Lung (tissue), 12 donors: ENCODE measurements around the gene CATSPERE. TPM values are rescaled to one million over a fixed set of nuclear protein-coding genes. Genes with fewer than 3 reads are reported as not detected.

Source experiments
- ATAC-seq: fragments of 200-7000 bp; cut with Tn5 transposase; one replicate; pipeline ENCODE4 v1.9.1; 2020; ENCODE audit warnings: moderate number of reproducible peaks; ENCODE audit not compliant: insufficient read depth, low FRiP score
- DNase-seq, 3 donors: peaks; one replicate each; pipeline ENCODE4 v3.0.0-alpha.2; 2013 to 2017
- H3K27ac ChIP-seq, 2 donors: one replicate each; pipeline ENCODE4 v1.5.1; 2013; ENCODE audit warnings: mild to moderate bottlenecking in 2 of 2, moderate library complexity in 2 of 2, control low read depth in 1 of 2, inconsistent platforms in 1 of 2, low read depth in 1 of 2, low read length in 1 of 2
- H3K27me3 ChIP-seq, 3 donors: one replicate each; pipeline ENCODE4 v1.5.1; 2013; ENCODE audit warnings: low read length in 2 of 3; ENCODE audit not compliant: control insufficient read depth in 3 of 3, insufficient read depth in 3 of 3
- H3K36me3 ChIP-seq, 4 donors: one replicate each; pipeline ENCODE4 v1.5.1; 2013; ENCODE audit warnings: low read length in 4 of 4, mild to moderate bottlenecking in 1 of 4, moderate library complexity in 1 of 4; ENCODE audit not compliant: control insufficient read depth in 4 of 4, insufficient read depth in 4 of 4
- H3K4me1 ChIP-seq, 5 donors: one replicate each; pipeline ENCODE4 v1.5.1; 2013; ENCODE audit warnings: low read length in 5 of 5, mild to moderate bottlenecking in 2 of 5, moderate library complexity in 1 of 5; ENCODE audit not compliant: control insufficient read depth in 5 of 5, insufficient read depth in 5 of 5
- H3K4me3 ChIP-seq: one replicate; pipeline ENCODE4 v1.5.1; 2013; ENCODE audit warnings: mild to moderate bottlenecking, control low read depth, moderate library complexity
- H3K9ac ChIP-seq, 2 donors: one replicate each; pipeline ENCODE4 v1.5.1; 2013; ENCODE audit warnings: low read length in 2 of 2, control low read depth in 1 of 2; ENCODE audit not compliant: insufficient read depth in 1 of 2
- H3K9me3 ChIP-seq, 4 donors: one replicate each; pipeline ENCODE4 v1.5.1; 2013; ENCODE audit warnings: low read length in 3 of 4, mild to moderate bottlenecking in 1 of 4, moderate library complexity in 1 of 4; ENCODE audit not compliant: control insufficient read depth in 4 of 4, insufficient read depth in 3 of 4
- WGBS, 2 donors: extraction: QIAGEN DNeasy Blood & Tissue Kit; methylation state at CpG; one replicate each; pipeline ENCODE4 v1.1.7; 2013; 5-methylcytosine and 5-hydroxymethylcytosine counted together
- polyA plus RNA-seq, 2 donors: library from polyadenylated mRNA; stranded (reverse); fragments of 200-250 nt; gene quantifications; one replicate each; pipeline ENCODE4 v1.2.1, GENCODE V29; 2013
- total RNA-seq, 2 donors: library from RNA; depleted of rRNA in 1 of 2; stranded (reverse); fragments of >200 nt in 1 of 2; gene quantifications; one replicate each; pipeline ENCODE4 v1.2.1, GENCODE V29; 2014 to 2021
- TF ChIP-seq, protein P1 (sequence below): IDR thresholded peaks from 2 replicates; pipeline ENCODE4 v1.5.1; 2012; ENCODE audit warnings: mild to moderate bottlenecking; ENCODE audit errors: control extremely low read depth, extremely low read depth
- donor health status: control.
- donor health status: control.
- donor health status: Bipolar disorder and iron deficiency.
- donor health status: healthy.
- donor health status: DM: yes; HTN: yes; CAD: no.

The CATSPERE gene
- total and polyA plus RNA-seq, 4 donors = 0.30 to 2.7 (median 1.4) TPM

DNA sequence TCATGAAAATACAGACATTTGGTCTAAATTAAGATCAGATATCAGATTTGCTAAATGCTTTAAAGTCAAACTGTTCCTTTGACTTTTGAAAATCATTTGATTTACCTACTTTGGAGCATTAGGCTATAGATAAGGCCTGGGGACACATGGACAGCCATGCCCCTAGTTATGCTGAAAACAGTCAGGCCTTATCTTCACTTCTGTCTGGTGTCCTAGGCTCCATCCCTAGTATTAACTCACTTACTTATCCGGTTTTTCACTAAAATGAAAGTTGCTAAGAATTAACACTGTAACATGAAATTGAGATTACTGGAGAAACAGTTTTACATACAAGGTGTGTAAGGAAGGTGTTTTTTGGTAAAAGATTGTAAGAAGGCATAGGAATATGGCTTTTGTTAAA lies 4.5 kb upstream of the CATSPERE start:
- 87 to 93% methylated on average over 1 of the region's 1 CpG for WGBS, 2 donors
- Histone ChIP-seq H3K4me1 (peaks cover 0 to 3% (median 0%) of the 10 kb centered on the region in 5 donors), H3K9ac (no peak overlapping the region), H3K9me3 (no peaks in the 10 kb centered on the region), H3K27me3 (no peaks in the 10 kb centered on the region), H3K4me3 (no peak overlapping the region), H3K27ac (no peak overlapping the region), H3K36me3 (peaks cover 0 to under 1% (median 0%) of the 10 kb centered on the region in 4 donors)
- TF ChIP-seq, protein P1, sequence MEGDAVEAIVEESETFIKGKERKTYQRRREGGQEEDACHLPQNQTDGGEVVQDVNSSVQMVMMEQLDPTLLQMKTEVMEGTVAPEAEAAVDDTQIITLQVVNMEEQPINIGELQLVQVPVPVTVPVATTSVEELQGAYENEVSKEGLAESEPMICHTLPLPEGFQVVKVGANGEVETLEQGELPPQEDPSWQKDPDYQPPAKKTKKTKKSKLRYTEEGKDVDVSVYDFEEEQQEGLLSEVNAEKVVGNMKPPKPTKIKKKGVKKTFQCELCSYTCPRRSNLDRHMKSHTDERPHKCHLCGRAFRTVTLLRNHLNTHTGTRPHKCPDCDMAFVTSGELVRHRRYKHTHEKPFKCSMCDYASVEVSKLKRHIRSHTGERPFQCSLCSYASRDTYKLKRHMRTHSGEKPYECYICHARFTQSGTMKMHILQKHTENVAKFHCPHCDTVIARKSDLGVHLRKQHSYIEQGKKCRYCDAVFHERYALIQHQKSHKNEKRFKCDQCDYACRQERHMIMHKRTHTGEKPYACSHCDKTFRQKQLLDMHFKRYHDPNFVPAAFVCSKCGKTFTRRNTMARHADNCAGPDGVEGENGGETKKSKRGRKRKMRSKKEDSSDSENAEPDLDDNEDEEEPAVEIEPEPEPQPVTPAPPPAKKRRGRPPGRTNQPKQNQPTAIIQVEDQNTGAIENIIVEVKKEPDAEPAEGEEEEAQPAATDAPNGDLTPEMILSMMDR = no peak
- ATAC-seq (no peak), DNase-seq (no peak)

DNA sequence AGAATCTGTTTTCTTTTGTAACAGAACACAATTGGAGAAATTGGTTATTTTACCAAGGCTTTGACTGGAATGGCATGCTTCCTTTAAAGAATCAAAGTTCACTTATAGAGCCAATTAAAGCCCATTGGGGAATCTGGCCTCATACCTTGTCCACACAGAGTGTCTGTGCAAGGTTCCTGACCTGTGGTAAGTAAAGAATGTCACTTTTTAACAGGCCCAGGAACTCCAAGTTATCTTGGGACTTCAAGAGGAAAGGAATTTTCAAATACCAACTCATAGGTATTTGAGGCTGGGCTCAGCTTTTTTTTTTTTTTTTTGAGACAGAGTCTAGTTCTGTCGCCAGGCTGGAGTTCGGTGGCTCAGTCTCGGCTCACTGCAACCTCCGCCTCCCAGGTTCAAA lies 2.3 kb upstream of the CATSPERE start:
- DNase-seq (no peak), ATAC-seq (no peak)
- peaks cover 0 to 3% (median 0%) of the 10 kb centered on the region in 5 donors for H3K4me1 ChIP-seq
- WGBS, 2 donors = 89 to 94% methylated on average over 4 of the region's 4 CpGs
- H3K9ac ChIP-seq = no peak overlapping the region
- H3K9me3 ChIP-seq = no peaks in the 10 kb centered on the region
- H3K4me3 ChIP-seq = no peak overlapping the region
- TF ChIP-seq, protein P1 = no peak
- no peak overlapping the region for H3K27ac ChIP-seq
- no peaks in the 10 kb centered on the region for H3K27me3 ChIP-seq
- H3K36me3 ChIP-seq = no peaks in the 10 kb centered on the region

DNA sequence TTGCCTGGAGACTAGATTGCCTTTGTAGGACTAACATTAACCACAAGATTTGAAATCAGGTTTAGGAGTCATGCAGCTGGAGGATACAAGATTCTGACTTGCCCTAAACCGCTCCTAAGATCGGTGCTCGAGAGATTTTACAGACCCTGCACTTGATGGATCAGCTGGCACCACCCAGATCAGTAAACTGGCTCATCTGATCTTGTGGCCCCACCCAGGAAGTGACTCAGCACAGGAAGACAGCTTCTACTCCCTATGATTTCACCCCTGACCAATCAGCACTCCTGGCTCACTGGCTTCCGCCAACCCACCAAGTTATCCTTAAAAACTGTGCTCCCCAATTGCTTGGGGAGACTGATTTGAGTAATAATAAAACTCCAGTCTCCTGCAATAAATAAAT lies 876 bp upstream of the CATSPERE start:
- H3K27ac ChIP-seq = no peak overlapping the region
- no peaks in the 10 kb centered on the region for H3K27me3 ChIP-seq
- WGBS, 2 donors = 92 to 96% methylated on average over 4 of the region's 4 CpGs
- no peak overlapping the region for H3K9ac ChIP-seq
- ATAC-seq (no peak), DNase-seq (no peak)
- TF ChIP-seq, protein P1 = no peak
- H3K9me3 ChIP-seq = no peaks in the 10 kb centered on the region
- no peaks in the 10 kb centered on the region for H3K36me3 ChIP-seq
- H3K4me1 ChIP-seq = peaks cover 0 to 3% (median 0%) of the 10 kb centered on the region in 5 donors
- no peak overlapping the region for H3K4me3 ChIP-seq

DNA sequence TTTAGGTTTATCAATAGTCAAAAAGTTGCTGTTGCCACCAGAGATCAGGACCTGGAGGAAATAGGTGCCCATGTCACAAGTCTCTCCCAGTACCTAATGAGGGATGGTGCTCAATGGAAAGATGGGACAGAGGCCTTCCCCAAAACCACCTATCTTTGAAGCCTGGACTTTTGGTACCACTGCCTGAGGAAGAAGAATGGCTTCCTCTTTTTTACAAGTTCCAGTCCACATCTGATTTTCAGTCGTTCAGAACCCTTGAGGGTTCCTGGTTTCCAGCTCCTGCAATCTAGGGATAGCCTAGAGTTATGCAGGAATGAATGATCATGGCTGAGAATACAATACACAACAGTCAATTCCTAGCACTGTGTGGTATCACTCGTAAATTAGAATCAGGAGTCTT lies 5.7 kb downstream of the CATSPERE start:
- H3K9ac ChIP-seq = no peak overlapping the region
- WGBS, 2 donors = 68 to 81% methylated on average over 2 of the region's 2 CpGs
- no peaks in the 10 kb centered on the region for H3K9me3 ChIP-seq
- ATAC-seq (no peak), DNase-seq (no peak)
- no peak overlapping the region for H3K27ac ChIP-seq
- H3K4me1 ChIP-seq = no peaks in the 10 kb centered on the region
- H3K36me3 ChIP-seq = no peaks in the 10 kb centered on the region
- H3K27me3 ChIP-seq = no peaks in the 10 kb centered on the region
- H3K4me3 ChIP-seq = no peak overlapping the region
- TF ChIP-seq, protein P1 = no peak
